ACHN (cell line): ENCODE data around the gene OCIAD1.

Experiments used
- DNase-seq: peaks from one replicate; pipeline ENCODE4 v3.0.0-alpha.2; 2015
- in situ Hi-C: cut with HindIII; loops from 2 replicates; pipeline ENCODE4 v1.10.0; 2017; ENCODE audit warnings: low sequenced_read_pairs, low pct_ligation_motif_present, low pct_unique_long_range_greater_than_20kb

OCIAD1 gene

GRCh38 chr4:48907706-48908477 lies 77.0 kb downstream of the OCIAD1 start:
- DNase-seq, result no peak
- in situ Hi-C loops, result no loop called here

DNA sequence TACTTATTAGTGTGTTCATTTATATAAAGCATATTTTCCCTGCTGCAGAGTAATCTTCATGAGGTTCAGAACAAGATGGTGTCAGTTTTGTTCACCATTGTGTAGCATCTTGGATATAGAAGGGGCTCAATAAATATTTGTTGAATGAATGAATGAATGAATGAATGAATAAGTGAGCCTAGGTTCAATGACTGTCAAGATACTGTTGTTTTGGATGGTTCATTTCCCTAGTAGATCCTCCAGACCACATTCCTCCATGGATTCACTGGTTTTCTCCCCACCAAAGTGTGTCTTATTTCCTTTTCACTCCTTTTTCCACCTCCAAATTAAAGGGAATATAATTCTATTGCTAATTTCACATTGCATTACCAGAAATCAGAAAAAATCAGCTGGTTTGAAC lies 77.8 kb downstream of the OCIAD1 start:
- in situ Hi-C loops, result no loop called here
- no peak for DNase-seq

DNA sequence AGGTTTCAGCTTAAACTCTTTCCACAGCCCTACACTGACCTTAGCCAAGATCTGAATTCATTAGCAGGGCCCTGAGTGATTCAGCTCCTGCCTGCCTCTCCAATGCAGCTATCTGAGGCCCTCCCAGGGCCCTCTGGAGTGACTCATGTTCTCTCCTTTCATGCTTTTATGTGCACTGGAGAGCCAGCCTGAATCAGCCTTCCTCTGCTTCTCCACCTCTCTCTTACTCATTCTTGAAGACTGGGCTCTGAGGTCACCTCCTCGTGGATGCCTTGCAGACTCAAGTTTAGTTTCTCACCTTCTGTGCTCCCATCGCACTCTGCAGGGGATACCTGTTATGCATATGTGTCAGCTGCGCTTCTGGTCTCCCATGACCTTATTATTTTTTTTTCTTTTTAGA lies 78.8 kb downstream of the OCIAD1 start:
- in situ Hi-C loops, result no loop called here
- DNase-seq, result peak; percentile 96

DNA sequence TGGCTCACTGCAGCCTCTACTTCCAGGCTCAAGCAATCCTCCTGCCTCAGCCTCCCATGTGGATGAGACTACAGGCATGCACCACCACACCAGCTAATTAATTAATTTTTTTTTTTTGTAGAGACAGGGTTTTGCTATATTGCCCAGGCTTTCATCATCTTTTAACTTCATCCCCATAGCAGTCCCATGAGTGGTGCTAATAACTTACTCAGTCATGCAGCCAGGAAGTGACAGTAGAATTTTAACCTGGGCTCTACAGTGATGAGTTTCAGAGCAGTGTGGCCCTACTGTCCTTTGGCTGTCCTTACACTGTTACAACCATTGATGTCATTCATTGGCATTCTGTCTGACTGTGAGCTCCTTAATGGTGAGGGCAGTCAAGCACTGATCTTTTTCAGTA lies 79.6 kb downstream of the OCIAD1 start:
- DNase-seq, result peak; percentile 41
- in situ Hi-C loops, result no loop called here
